CD4-positive, alpha-beta T cell (primary cell): Measurements from ENCODE around the gene PRDM16. TPM values are rescaled to one million over a fixed set of nuclear protein-coding genes. Genes with fewer than 3 reads are reported as not detected.

Experiments used
- ATAC-seq: fragments of 200-7000 bp; cut with Tn5 transposase; one replicate; pipeline ENCODE4 v1.10.0; 2022; ENCODE audit warnings: mild to moderate bottlenecking; ENCODE audit not compliant: poor library complexity
- CTCF ChIA-PET: fragments of 350-600 bp; sonication (Branson Sonifier 250); formaldehyde crosslinking; loops from one replicate; lab custom pipeline; 2021; ENCODE audit warnings: antibody characterized with exemption, inconsistent platforms; lab: Charles Lee
- POLR2A ChIA-PET: fragments of 350-600 bp; sonication (Branson Sonifier 250); formaldehyde crosslinking; loops from one replicate; lab custom pipeline; 2021; ENCODE audit warnings: antibody characterized with exemption, inconsistent platforms; lab: Charles Lee
- DNase-seq, 14 experiments: peaks; one replicate each; pipeline ENCODE4 v3.0.0-alpha.2; 2013 to 2020; ENCODE audit warnings: mixed read lengths in 2 of 14
- H3K27ac ChIP-seq, 2 donors: one replicate each; pipeline versions ENCODE4 v1.5.1 to v1.7.0; 2013; ENCODE audit warnings: low read length in 2 of 2, low read depth in 1 of 2, mild to moderate bottlenecking in 1 of 2
- H3K27me3 ChIP-seq, 2 experiments: 1 replicate in 1 of 2; 2 replicates in 1 of 2; pipeline versions ENCODE4 v1.6.1 to v1.7.0; 2013; ENCODE audit warnings: low read length in 2 of 2, control low read depth in 1 of 2, mild to moderate bottlenecking in 1 of 2, moderate library complexity in 1 of 2; ENCODE audit not compliant: insufficient read depth in 2 of 2, control insufficient read depth in 1 of 2
- H3K36me3 ChIP-seq: one replicate; pipeline ENCODE4 v1.6.1; 2013; ENCODE audit warnings: low read length, control low read depth; ENCODE audit not compliant: insufficient read depth
- H3K4me1 ChIP-seq: one replicate; pipeline ENCODE4 v1.6.1; 2013; ENCODE audit warnings: low read length, control low read depth; ENCODE audit not compliant: insufficient read depth
- H3K4me3 ChIP-seq: one replicate; pipeline ENCODE4 v1.5.1; 2013; ENCODE audit warnings: mild to moderate bottlenecking, low read length, moderate library complexity
- H3K9me3 ChIP-seq, 2 experiments: 1 replicate in 1 of 2; 2 replicates in 1 of 2; pipeline versions ENCODE4 v1.6.1 to v1.7.0; 2013; ENCODE audit warnings: low read length in 2 of 2, mild to moderate bottlenecking in 2 of 2, control low read depth in 1 of 2, moderate library complexity in 1 of 2; ENCODE audit not compliant: control insufficient read depth in 1 of 2, insufficient read depth in 1 of 2
- H3K27ac Mint-ChIP-seq: one replicate; pipeline ENCODE4 v1.8.0; 2020; ENCODE audit warnings: mixed read lengths
- H3K27me3 Mint-ChIP-seq: one replicate; pipeline ENCODE4 v1.8.0; 2021; ENCODE audit warnings: mixed read lengths
- H3K36me3 Mint-ChIP-seq: one replicate; pipeline ENCODE4 v1.8.0; 2021; ENCODE audit warnings: low read depth, mixed read lengths
- H3K4me1 Mint-ChIP-seq: one replicate; pipeline ENCODE4 v1.8.0; 2021; ENCODE audit warnings: low read depth, mixed read lengths
- H3K4me3 Mint-ChIP-seq: one replicate; pipeline ENCODE4 v1.8.0; 2020; ENCODE audit warnings: mild to moderate bottlenecking, mixed read lengths
- H3K9me3 Mint-ChIP-seq: one replicate; pipeline ENCODE4 v1.8.0; 2020; ENCODE audit warnings: mixed read lengths
- CTCF ChIP-seq: fragments of 200-600 bp; IDR thresholded peaks from one replicate; pipeline ENCODE4 v1.8.0; 2022; ENCODE audit warnings: antibody characterized with exemption, mild to moderate bottlenecking
- intact Hi-C, 2 experiments: fragments of 100-400 bp; cut with DNase I in 1 of 2; cut with micrococcal nuclease in 1 of 2; formaldehyde crosslinking; loops; one replicate each; pipeline versions ENCODE4 v1.15.1 to v1.9.0; 2023 to 2025; cut with DNase I, micrococcal nuclease
- total RNA-seq, 174 experiments: library from RNA in 2 of 174; stranded (reverse) in 2 of 174; gene quantifications; one replicate each; pipeline ENCODE4 v1.2.3 and lab custom pipeline; 2021 to 2026

Gene PRDM16
- total RNA-seq, 2 experiments from 2014 or later, result not detected

- CTCF ChIA-PET, result no interaction called here
- ATAC-seq (no peak), DNase-seq (no peak)
- Histone ChIP-seq H3K36me3 (no peaks in the 10 kb centered on the region), H3K27me3 (peaks cover 0 to 3% of the 10 kb centered on the region in 2 experiments), H3K4me1 (no peaks in the 10 kb centered on the region), H3K9me3 (no peaks in the 10 kb centered on the region), H3K27ac (no peak overlapping the region), H3K4me3 (no peak overlapping the region)
- Mint-ChIP-seq H3K9me3 (no peaks in the 10 kb centered on the region), H3K27me3 (no peaks in the 10 kb centered on the region), H3K4me3 (no peak overlapping the region), H3K36me3 (no peaks in the 10 kb centered on the region), H3K4me1 (no peaks in the 10 kb centered on the region), H3K27ac (no peak overlapping the region)
- POLR2A ChIA-PET, result no interaction called here
- intact Hi-C loops, result no loop called here
- TF ChIP-seq CTCF, result no peak
These were observed 10.6 kb upstream of the PRDM16 start for GRCh38 chr1:3058263-3059030.

GRCh38 chr1:3060127-3060526 is 8.9 kb upstream of the PRDM16 start:
- POLR2A ChIA-PET, result no interaction called here
- Histone ChIP-seq H3K4me3 (no peak overlapping the region), H3K9me3 (peaks cover 0 to 4% of the 10 kb centered on the region in 2 experiments), H3K27ac (no peak overlapping the region), H3K4me1 (no peaks in the 10 kb centered on the region), H3K27me3 (no peaks in the 10 kb centered on the region), H3K36me3 (no peaks in the 10 kb centered on the region)
- no peaks in the 10 kb centered on the region for H3K36me3 Mint-ChIP-seq
- H3K4me3 Mint-ChIP-seq, result no peak overlapping the region
- no peaks in the 10 kb centered on the region for H3K4me1 Mint-ChIP-seq
- H3K27ac Mint-ChIP-seq, result no peak overlapping the region
- intact Hi-C loops, result no loop called here
- no peak for TF ChIP-seq CTCF
- H3K27me3 Mint-ChIP-seq, result peaks cover 2% of the 10 kb centered on the region
- CTCF ChIA-PET, result no interaction called here
- H3K9me3 Mint-ChIP-seq, result no peaks in the 10 kb centered on the region
- ATAC-seq (no peak), DNase-seq (no peak)

- intact Hi-C loops, result no loop called here
- H3K4me3 Mint-ChIP-seq, result no peak overlapping the region
- no peaks in the 10 kb centered on the region for H3K36me3 ChIP-seq
- DNase-seq (peak in 1 of 14 experiments; percentile 29), ATAC-seq (no peak)
- POLR2A ChIA-PET, result no interaction called here
- H3K27ac ChIP-seq, result no peak overlapping the region
- no peak overlapping the region for H3K27ac Mint-ChIP-seq
- no peaks in the 10 kb centered on the region for H3K36me3 Mint-ChIP-seq
- peaks cover 2 to 5% of the 10 kb centered on the region in 2 experiments for H3K27me3 ChIP-seq
- no peaks in the 10 kb centered on the region for H3K9me3 Mint-ChIP-seq
- H3K27me3 Mint-ChIP-seq, result peaks cover 7% of the 10 kb centered on the region
- no peaks in the 10 kb centered on the region for H3K4me1 Mint-ChIP-seq
- CTCF ChIA-PET, result no interaction called here
- H3K4me1 ChIP-seq, result no peaks in the 10 kb centered on the region
- no peak for TF ChIP-seq CTCF
- H3K4me3 ChIP-seq, result no peak overlapping the region
- H3K9me3 ChIP-seq, result peaks cover 0 to 4% of the 10 kb centered on the region in 2 experiments
These were observed 8.1 kb upstream of the PRDM16 start for GRCh38 chr1:3060601-3061551.
